ENCODE results near the gene ADD1. TPM values are rescaled to one million over a fixed set of nuclear protein-coding genes. Genes with fewer than 3 reads are reported as not detected.
A peak's percentile ranks its signal among the peaks of the same experiment; 100 is the strongest.
"Not testable (repeated sequence)": the region's sequence is repeated elsewhere in the genome, so short reads cannot be mapped to it uniquely, and the experiment has no call there.

ADD1 gene
- total RNA-seq, 1 donor from 2014 or later: 212 TPM

GRCh38 chr4:2937146-2937857 is 93.7 kb downstream of the ADD1 start:
- H3K4me3 ChIP-seq: no peak overlapping the region
- peak; percentile 18 for DNase-seq
- H3K27ac ChIP-seq (replicated peaks): no peak overlapping the region

GRCh38 chr4:2937986-2938385 is 94.3 kb downstream of the ADD1 start:
- H3K27ac ChIP-seq (replicated peaks): no peak overlapping the region
- no peak overlapping the region for H3K4me3 ChIP-seq
- intact Hi-C loops (cut with micrococcal nuclease): no loop called here
- H3K36me3 ChIP-seq: peaks cover 57% of the 10 kb centered on the region
- H3K9me3 ChIP-seq (replicated peaks): no peaks in the 10 kb centered on the region
- H3K27me3 ChIP-seq (ENCODE audit: low read depth): no peaks in the 10 kb centered on the region
- H3K4me1 ChIP-seq: peaks cover 42% of the 10 kb centered on the region
- DNase-seq: peak; percentile 1
- no peak for TF ChIP-seq CTCF (IDR thresholded peaks at IDR 0.05; ENCODE audit: borderline replicate concordance)

More at GRCh38 chr4:2937146-2937857, 93.7 kb downstream of the ADD1 start:
- Histone ChIP-seq H3K9me3 (replicated peaks) (no peaks in the 10 kb centered on the region), H3K27me3 (ENCODE audit: low read depth) (no peaks in the 10 kb centered on the region), H3K4me1 (peaks cover 49% of the 10 kb centered on the region), H3K36me3 (peaks cover 51% of the 10 kb centered on the region)
- intact Hi-C loops (cut with micrococcal nuclease): no loop called here
- TF ChIP-seq CTCF (IDR thresholded peaks at IDR 0.05; ENCODE audit: borderline replicate concordance): no peak

- H3K4me3 ChIP-seq; H3K9me3 ChIP-seq (replicated peaks); intact Hi-C loops (cut with micrococcal nuclease); H3K27me3 ChIP-seq (ENCODE audit: low read depth); H3K27ac ChIP-seq (replicated peaks): not testable (repeated sequence)
- Histone ChIP-seq H3K4me1 (peaks cover 38% of the 10 kb centered on the region), H3K36me3 (peaks cover 61% of the 10 kb centered on the region)
- DNase-seq: peak; percentile 3
Measured at GRCh38 chr4:2938411-2938810, 94.8 kb downstream of the ADD1 start.

- no peaks in the 10 kb centered on the region for H3K9me3 ChIP-seq (replicated peaks)
- no peak for TF ChIP-seq CTCF (IDR thresholded peaks at IDR 0.05; ENCODE audit: borderline replicate concordance)
- no peak overlapping the region for H3K4me3 ChIP-seq
- peaks cover 66% of the 10 kb centered on the region for H3K36me3 ChIP-seq
- no peaks in the 10 kb centered on the region for H3K27me3 ChIP-seq (ENCODE audit: low read depth)
- H3K4me1 ChIP-seq: peaks cover 33% of the 10 kb centered on the region
- DNase-seq: peak; percentile 4
- H3K27ac ChIP-seq (replicated peaks): no peak overlapping the region
- intact Hi-C loops (cut with micrococcal nuclease): no loop called here
Measured at GRCh38 chr4:2938906-2939305, 95.3 kb downstream of the ADD1 start.

- peaks cover 73% of the 10 kb centered on the region for H3K36me3 ChIP-seq
- intact Hi-C loops (cut with micrococcal nuclease): no loop called here
Measured at GRCh38 chr4:2939383-2940243, 96.0 kb downstream of the ADD1 start.

More at GRCh38 chr4:2939383-2940243, 96.0 kb downstream of the ADD1 start:
- TF ChIP-seq CTCF (IDR thresholded peaks at IDR 0.05; ENCODE audit: borderline replicate concordance): no peak
- no peak overlapping the region for H3K4me3 ChIP-seq
- H3K4me1 ChIP-seq: peaks cover 30% of the 10 kb centered on the region
- peak; percentile 2 for DNase-seq
- H3K27me3 ChIP-seq (ENCODE audit: low read depth): no peaks in the 10 kb centered on the region
- H3K9me3 ChIP-seq (replicated peaks): no peaks in the 10 kb centered on the region
- no peak overlapping the region for H3K27ac ChIP-seq (replicated peaks)
